OCI-LY7 (cell line): ENCODE data around the gene MPP7. TPM values are rescaled to one million over a fixed set of nuclear protein-coding genes. Genes with fewer than 3 reads are reported as not detected.
A peak's percentile ranks its signal among the peaks of the same experiment; 100 is the strongest.

Source experiments
- BruUV-seq: library from RNA; stranded (reverse); fragments of 400-500 nt; replicated peaks from 2 replicates; lab custom pipeline; 2021; lab: Mats Ljungman, UMichigan
- CTCF ChIA-PET: fragments of 300-600 bp; sonication (Branson Sonifier 250); formaldehyde crosslinking; loops from one replicate; lab custom pipeline; 2022; ENCODE audit warnings: antibody characterized with exemption; ENCODE audit not compliant: unreplicated experiment; lab: Charles Lee
- POLR2A ChIA-PET: fragments of 300-600 bp; sonication (Branson Sonifier 250); formaldehyde crosslinking; loops from one replicate; lab custom pipeline; 2022; ENCODE audit warnings: antibody characterized with exemption; lab: Charles Lee
- DNase-seq: peaks from one replicate; pipeline ENCODE4 v3.0.0-alpha.2; 2015; ENCODE audit warnings: low spot score
- H2AFZ ChIP-seq: fragments of 200-600 bp; sonication (generic), shearing (Covaris generic); 2 replicates; pipeline ENCODE4 v1.6.1; 2014; ENCODE audit warnings: mild to moderate bottlenecking, antibody characterized with exemption, low read length, moderate library complexity
- H3K27ac ChIP-seq: fragments of 200-600 bp; sonication (generic); 2 replicates; pipeline ENCODE4 v1.5.1; 2014; ENCODE audit warnings: mixed run types, low read depth, mild to moderate bottlenecking, moderate library complexity, low read length, inconsistent platforms; ENCODE audit not compliant: poor library complexity, severe bottlenecking
- H3K36me3 ChIP-seq: fragments of 200-600 bp; sonication (generic); 2 replicates; pipeline ENCODE4 v1.6.1; 2014; ENCODE audit warnings: mild to moderate bottlenecking, antibody characterized with exemption, low read length, moderate library complexity, mixed read lengths; ENCODE audit not compliant: insufficient read depth
- H3K4me1 ChIP-seq: fragments of 200-600 bp; sonication (generic); 2 replicates; pipeline ENCODE4 v1.5.1; 2014; ENCODE audit warnings: mild to moderate bottlenecking, low read length; ENCODE audit not compliant: insufficient read depth, poor library complexity, severe bottlenecking
- H3K4me2 ChIP-seq: fragments of 200-600 bp; sonication (generic); 2 replicates; pipeline ENCODE4 v1.6.1; 2014; ENCODE audit warnings: mild to moderate bottlenecking, low read length
- H3K4me3 ChIP-seq: fragments of 200-600 bp; sonication (generic); 2 replicates; pipeline ENCODE4 v1.5.1; 2014; ENCODE audit warnings: mild to moderate bottlenecking, low read depth, low read length; ENCODE audit not compliant: poor library complexity, severe bottlenecking
- H3K79me2 ChIP-seq: fragments of 200-600 bp; sonication (generic); 2 replicates; pipeline ENCODE4 v1.6.1; 2016; ENCODE audit warnings: low read depth, mild to moderate bottlenecking, low read length, moderate library complexity, mixed read lengths; ENCODE audit not compliant: insufficient read depth
- H3K9me2 ChIP-seq: fragments of 200-600 bp; sonication (generic); 2 replicates; pipeline ENCODE4 v1.6.1; 2016; ENCODE audit warnings: mild to moderate bottlenecking, low read length, mixed read lengths; ENCODE audit not compliant: insufficient read depth
- H3K9me3 ChIP-seq: fragments of 200-600 bp; sonication (generic); 2 replicates; pipeline ENCODE4 v1.6.1; 2014; ENCODE audit warnings: mild to moderate bottlenecking, mixed run types, low read length, mixed read lengths
- H4K20me1 ChIP-seq: fragments of 200-600 bp; sonication (generic); 2 replicates; pipeline ENCODE4 v1.6.1; 2014; ENCODE audit warnings: mild to moderate bottlenecking, antibody characterized with exemption, low read length, moderate library complexity, mixed read lengths; ENCODE audit not compliant: insufficient read depth
- CTCF ChIP-seq: fragments of 200-600 bp; sonication (generic); conservative IDR thresholded peaks from 2 replicates; pipeline ENCODE4 v1.5.1; 2014; ENCODE audit warnings: mild to moderate bottlenecking, antibody characterized with exemption, low read length, moderate library complexity, mixed read lengths
- EZH2phosphoT487 ChIP-seq: fragments of 200-600 bp; sonication (generic); IDR thresholded peaks from 2 replicates; pipeline ENCODE4 v1.6.1; 2018; ENCODE audit warnings: low read depth, borderline replicate concordance, mild to moderate bottlenecking, mixed run types, antibody characterized with exemption, low read length, moderate library complexity, mixed read lengths
- intact Hi-C: fragments of 100-400 bp; cut with micrococcal nuclease; formaldehyde crosslinking; loops from one replicate; pipeline ENCODE4 v1.10.0; 2022; ENCODE audit not compliant: unreplicated experiment
- total RNA-seq, 2 experiments: library from RNA; depleted of rRNA in 1 of 2; stranded (reverse); fragments of >200 nt in 1 of 2; shearing (Covaris generic) in 1 of 2; gene quantifications; 2 replicates each; pipeline ENCODE4 v1.2.3, GENCODE V29; 2014 to 2022

The MPP7 gene
- total RNA-seq, 2 experiments from 2014 or later: 15.0 to 19.6 TPM

- Histone ChIP-seq H3K9me3 (no peaks in the 10 kb centered on the region), H3K4me3 (peak overlapping the region; percentile 63), H2AFZ (peak overlapping the region; percentile 39; the same call in 1 of the 2 replicates), H4K20me1 (no peaks in the 10 kb centered on the region), H3K4me2 (peak overlapping the region; percentile 74), H3K4me1 (peaks cover 87% of the 10 kb centered on the region), H3K9me2 (no peaks in the 10 kb centered on the region), H3K36me3 (no peaks in the 10 kb centered on the region), H3K79me2 (peaks cover 49% of the 10 kb centered on the region; the same call in 1 of the 2 replicates), H3K27ac (peak overlapping the region; percentile 97)
- BruUV-seq: no TSS peak
- TF ChIP-seq EZH2phosphoT487 (no peak), CTCF (no peak)
- POLR2A ChIA-PET: interaction anchor here (0.6 to 2.3 kb wide), 16 partner anchors 8 to 84 kb away, joined by 3 to 16 read pairs (median 4); partner anchors contain the start of gene MPP7
- peak; percentile 94 for DNase-seq
- intact Hi-C loops: loop anchor here (1.0 to 2.0 kb wide), 2 partner anchors 20 to 250 kb away; partner anchors contain the start of gene WAC
- CTCF ChIA-PET: interaction anchor here (0.9 to 1.1 kb wide), 3 partner anchors 9 to 16 kb away, joined by 3 to 4 read pairs (median 3); no protein-coding TSS in a partner anchor
Observed at GRCh38 chr10:28282336-28282735, 20.5 kb downstream of the MPP7 start.

- no peak for TF ChIP-seq EZH2phosphoT487
- ChIA-PET CTCF (interaction anchor here (0.9 to 1.1 kb wide), 3 partner anchors 8 to 17 kb away, joined by 3 to 4 read pairs (median 3); no protein-coding TSS in a partner anchor), POLR2A (interaction anchor here (0.6 to 2.3 kb wide), 17 partner anchors 8 to 113 kb away, joined by 3 to 16 read pairs (median 4); partner anchors contain the start of gene MPP7)
- Histone ChIP-seq H2AFZ (peak overlapping the region; percentile 39; the same call in 1 of the 2 replicates), H3K4me2 (peak overlapping the region; percentile 74), H3K4me3 (peak overlapping the region; percentile 63), H3K9me3 (no peaks in the 10 kb centered on the region), H3K4me1 (peaks cover 84% of the 10 kb centered on the region), H3K27ac (peak overlapping the region; percentile 97), H3K36me3 (no peaks in the 10 kb centered on the region), H3K79me2 (peaks cover 44% of the 10 kb centered on the region; the same call in 1 of the 2 replicates), H4K20me1 (no peaks in the 10 kb centered on the region), H3K9me2 (no peaks in the 10 kb centered on the region)
- DNase-seq: peak; percentile 73
- intact Hi-C loops: loop anchor here (1.0 to 2.0 kb wide), 2 partner anchors 20 to 251 kb away; partner anchors contain the start of gene WAC
- TSS peak; percentile 78 for BruUV-seq
Observed at GRCh38 chr10:28281726-28282315, 21.0 kb downstream of the MPP7 start.

- H3K4me2 ChIP-seq: peak overlapping the region; percentile 74
- no peaks in the 10 kb centered on the region for H3K36me3 ChIP-seq
- H4K20me1 ChIP-seq: no peaks in the 10 kb centered on the region
- ChIA-PET POLR2A (no interaction called here), CTCF (no interaction called here)
- H3K79me2 ChIP-seq: peaks cover 38% of the 10 kb centered on the region; the same call in 1 of the 2 replicates
- DNase-seq: no peak
- H3K4me3 ChIP-seq: no peak overlapping the region
- BruUV-seq: no TSS peak
- H2AFZ ChIP-seq: no peak overlapping the region
- H3K27ac ChIP-seq: peak overlapping the region; percentile 97
- intact Hi-C loops: no loop called here
- TF ChIP-seq CTCF (peak; percentile 45), EZH2phosphoT487 (no peak)
- H3K9me2 ChIP-seq: no peaks in the 10 kb centered on the region
- H3K4me1 ChIP-seq: peaks cover 74% of the 10 kb centered on the region
- no peaks in the 10 kb centered on the region for H3K9me3 ChIP-seq
Observed at GRCh38 chr10:28280652-28281051, 22.2 kb downstream of the MPP7 start.
